ENCODE results near the gene RPL12.
A peak's percentile ranks its signal among the peaks of the same experiment; 100 is the strongest.
"Not testable (repeated sequence)": the region's sequence is repeated elsewhere in the genome, so short reads cannot be mapped to it uniquely, and the experiment has no call there.

Gene RPL12

DNA sequence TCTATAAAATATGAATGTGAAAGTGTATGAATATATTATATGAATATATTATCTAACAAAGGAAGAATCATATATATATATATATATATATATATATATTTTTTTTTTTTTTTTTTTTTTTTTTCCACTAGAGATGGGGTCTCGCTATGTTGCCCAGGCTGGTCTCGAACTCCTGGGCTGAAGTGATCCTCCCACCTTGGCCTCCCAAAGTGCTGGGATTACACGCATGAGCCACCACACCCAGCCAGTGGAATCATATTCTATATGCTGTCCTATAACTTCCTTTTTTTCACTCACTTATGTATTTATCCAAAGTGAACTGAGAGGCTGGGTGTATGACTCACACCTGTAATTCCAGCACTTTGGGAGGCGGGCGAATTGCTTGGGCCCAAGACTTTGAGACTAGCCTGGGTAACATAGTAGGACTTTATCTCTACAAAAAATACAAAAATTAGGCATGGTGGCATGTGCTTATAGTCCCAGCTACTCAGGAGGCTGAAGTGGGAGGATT lies 15.3 kb upstream of the RPL12 start:
- not testable (repeated sequence) for DNase-seq

DNA sequence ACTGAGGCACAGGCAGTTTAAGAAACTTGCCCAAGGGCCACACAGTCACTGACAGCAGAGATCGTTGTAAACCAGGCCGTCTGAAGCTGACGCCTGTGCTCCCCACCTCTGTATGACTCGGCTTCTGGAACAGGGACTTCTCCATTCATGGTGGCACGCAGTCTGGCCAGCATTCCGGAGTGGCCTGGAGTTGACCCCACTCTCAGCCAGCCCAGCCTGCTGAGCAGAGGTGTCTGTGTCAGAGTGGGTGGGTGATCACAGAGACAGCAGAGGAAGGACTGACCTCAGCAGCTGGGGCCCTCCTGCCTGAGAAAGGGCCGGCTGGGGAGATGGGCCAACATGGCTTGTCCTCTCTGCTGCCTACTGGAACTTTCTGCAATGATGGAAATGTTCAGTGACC lies 12.7 kb upstream of the RPL12 start:
- no peak for DNase-seq

DNA sequence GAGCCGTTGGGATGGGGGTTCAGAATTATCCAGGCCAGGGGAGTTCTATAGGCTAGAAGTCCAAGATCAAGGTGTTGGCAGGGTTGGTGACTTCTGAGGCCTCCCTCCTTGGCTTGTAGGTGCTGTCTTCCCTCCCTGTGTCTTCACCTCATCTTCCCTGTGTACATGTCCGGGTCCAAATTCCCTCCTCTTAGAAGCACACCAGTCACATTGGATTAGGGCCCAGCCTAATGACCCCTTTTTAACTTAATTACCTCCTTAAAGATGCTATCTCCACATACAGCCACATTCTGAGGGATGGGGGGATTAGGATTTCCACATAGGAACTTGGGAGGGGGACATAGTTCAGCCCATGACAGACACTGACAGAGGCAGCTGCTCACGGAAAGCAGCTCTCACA lies 12.2 kb upstream of the RPL12 start:
- DNase-seq, result no peak

- DNase-seq, result no peak
Measured at GRCh38 chr9:127458921-127459320, 7.7 kb upstream of the RPL12 start.

GRCh38 chr9:127457191-127457878 lies 6.1 kb upstream of the RPL12 start:
- DNase-seq, result no peak

DNA sequence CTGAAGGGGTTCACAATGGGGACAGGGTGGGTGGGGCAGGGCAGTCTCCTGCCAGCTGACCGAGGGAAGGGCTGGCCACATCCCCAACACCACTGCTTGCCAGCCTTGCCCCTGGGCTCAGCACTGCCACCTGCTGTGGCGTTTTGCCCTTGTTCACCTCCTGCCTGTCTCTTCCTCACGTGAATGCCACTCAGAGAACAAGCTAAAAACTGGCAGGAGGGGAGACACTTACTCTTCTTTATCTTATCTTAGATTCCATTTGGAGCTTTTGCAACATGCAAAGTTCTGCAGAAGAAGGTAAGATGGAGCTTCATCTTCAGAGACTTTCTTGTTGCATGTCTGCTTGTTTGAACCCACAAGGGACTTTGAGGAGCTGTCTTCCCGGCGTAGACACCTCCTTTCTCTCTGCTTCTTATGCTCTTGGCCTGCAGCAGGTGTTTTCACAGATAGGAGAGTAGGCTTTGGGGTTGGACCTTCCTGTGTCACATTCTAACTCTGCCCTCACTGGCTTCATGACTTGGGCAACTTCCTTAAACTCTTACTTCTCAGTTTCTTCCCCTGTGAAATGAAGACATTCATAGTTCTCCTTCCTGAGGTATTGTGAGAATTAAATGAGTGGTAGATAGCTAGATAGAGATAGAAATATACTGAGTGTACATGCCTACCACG lies 4.3 kb upstream of the RPL12 start:
- DNase-seq, result no peak

- peak; percentile 49 for DNase-seq
Measured at GRCh38 chr9:127452691-127453090, 1.5 kb upstream of the RPL12 start.

- peak; percentile 62 for DNase-seq
Measured at GRCh38 chr9:127451858-127452656, 851 bp upstream of the RPL12 start.

DNA sequence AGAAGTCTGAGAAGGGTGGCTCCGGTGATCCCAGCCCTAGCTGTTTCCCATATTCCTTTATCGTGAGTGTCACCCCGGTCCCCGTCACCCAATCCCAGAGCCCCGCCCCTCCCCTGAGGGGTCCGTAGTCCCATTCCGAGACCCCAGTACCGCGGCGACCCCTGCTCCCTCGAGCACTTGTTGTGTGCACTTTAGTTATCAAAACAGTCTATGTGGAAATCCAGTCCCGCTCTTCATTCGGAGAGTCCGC lies 327 bp upstream of the RPL12 start:
- no peak for DNase-seq

- no peak for DNase-seq
Measured at GRCh38 chr9:127450243-127450760, 904 bp downstream of the RPL12 start.

DNA sequence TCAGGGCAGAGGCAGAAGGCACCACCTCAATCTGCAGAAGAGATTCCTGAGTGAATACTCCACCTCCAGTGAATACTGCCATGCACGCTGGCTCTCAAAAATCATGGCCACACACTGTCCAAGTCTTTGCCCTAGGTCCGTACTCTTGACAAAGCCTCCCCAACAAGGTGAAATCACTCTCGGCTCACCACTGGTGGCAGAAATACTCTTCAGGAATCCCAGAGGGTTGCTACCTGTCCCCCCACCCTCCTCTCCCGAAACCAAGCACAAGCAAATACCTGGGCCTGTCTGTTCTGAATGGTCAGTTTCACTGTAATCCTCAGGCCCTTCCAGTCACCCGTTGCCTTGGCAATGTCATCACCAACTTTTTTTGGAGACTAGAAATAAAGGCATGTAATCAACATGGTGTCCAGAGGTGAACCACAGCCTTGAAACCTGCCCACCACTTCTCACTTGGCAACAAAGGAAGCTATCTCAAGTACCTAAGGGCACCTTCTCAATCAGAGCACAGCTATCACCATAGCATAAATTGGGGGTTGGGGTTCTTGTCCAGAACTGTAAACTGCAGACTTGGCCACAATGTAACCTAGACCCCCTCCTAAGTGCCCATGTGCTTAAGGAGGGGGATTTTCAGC lies 1.8 kb downstream of the RPL12 start:
- DNase-seq, result no peak

GRCh38 chr9:127448112-127448805 lies 2.9 kb downstream of the RPL12 start:
- no peak for DNase-seq

DNA sequence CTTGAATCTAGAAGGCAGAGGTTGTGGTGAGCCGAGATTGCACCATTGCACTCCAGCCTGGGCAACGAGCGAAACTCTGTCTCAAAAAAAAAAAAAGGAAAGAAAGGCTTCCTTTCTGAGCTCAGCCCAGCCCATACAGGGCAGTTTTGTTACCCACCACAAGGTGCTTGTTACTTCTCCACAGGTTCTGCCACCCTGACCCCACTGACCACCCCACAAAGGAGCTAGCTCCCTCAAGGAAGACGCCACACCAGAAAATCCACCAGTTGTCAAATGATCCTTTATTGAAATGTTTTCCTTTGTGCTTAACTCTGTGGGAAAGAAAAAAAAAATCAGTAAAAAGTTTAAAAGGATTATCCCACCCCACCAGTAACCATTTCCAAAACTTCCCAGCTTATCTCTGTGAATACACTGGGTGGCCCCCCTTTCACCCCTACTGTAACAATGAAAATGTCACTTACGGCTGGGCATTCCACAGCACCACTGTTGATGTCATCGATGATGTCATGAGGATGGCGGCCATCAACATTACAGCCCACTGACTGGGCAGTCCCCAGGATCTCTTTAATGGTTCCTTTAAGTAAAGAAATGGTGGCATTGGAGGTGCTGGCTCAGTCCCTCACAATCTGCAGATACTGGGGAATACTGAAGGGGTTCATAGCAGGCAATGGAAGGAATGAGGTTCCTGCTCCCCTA lies 3.6 kb downstream of the RPL12 start:
- no peak for DNase-seq

DNA sequence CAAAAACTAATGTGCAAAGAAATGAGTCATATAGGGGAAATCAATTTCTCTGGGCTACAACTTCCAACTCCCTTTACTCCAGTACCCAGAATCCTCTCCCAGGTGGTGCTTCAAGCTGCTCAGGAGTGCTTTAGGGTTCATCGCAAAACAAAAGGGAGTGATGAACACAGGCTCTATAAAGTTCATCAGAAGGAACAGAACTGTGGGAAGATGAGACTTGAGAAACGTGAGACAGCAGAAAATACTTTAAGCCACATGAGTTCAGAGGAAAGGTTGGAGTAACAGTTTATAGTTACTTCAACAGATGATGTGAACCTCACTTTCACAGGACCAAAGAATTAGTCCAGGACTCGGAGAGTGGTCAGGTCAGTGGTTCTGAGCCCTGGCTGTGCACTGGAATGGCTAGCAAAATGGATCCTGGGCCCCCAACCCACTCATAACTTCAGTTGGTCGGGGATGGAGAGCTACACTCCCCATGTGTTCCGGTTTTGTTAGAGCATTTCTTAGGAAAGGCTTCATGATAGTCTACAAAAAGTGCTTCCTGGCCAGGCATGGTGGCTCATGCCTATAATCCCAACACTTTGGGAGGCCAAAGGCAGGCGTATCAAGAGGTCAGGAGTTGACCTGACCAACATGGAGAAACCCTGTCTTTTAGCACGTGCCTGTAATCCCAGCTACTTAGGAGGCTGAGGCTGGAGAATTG lies 4.3 kb downstream of the RPL12 start:
- no peak for DNase-seq

GRCh38 chr9:127445851-127446712 lies 5.1 kb downstream of the RPL12 start:
- no peak for DNase-seq

GRCh38 chr9:127444921-127445850 lies 6.0 kb downstream of the RPL12 start:
- no peak for DNase-seq

- DNase-seq, result no peak
Measured at GRCh38 chr9:127444283-127444920, 6.8 kb downstream of the RPL12 start.

GRCh38 chr9:127438394-127438793 lies 12.8 kb downstream of the RPL12 start:
- DNase-seq, result no peak
